Neuron (in vitro differentiated cells): ENCODE measurements around the gene GATA5.
"Not testable (repeated sequence)": the region's sequence is repeated elsewhere in the genome, so short reads cannot be mapped to it uniquely, and the experiment has no call there.

ENCODE experiments used
- H2AFZ ChIP-seq: one replicate; pipeline ENCODE4 v1.6.1; 2013; ENCODE audit warnings: low read depth, mild to moderate bottlenecking, inconsistent platforms, low read length, moderate library complexity
- H3K27me3 ChIP-seq: one replicate; pipeline ENCODE4 v1.6.1; 2013; ENCODE audit warnings: low read length; ENCODE audit not compliant: insufficient read depth
- H3K36me3 ChIP-seq: one replicate; pipeline ENCODE4 v1.6.1; 2013; ENCODE audit warnings: low read length; ENCODE audit not compliant: insufficient read depth
- H3K4me1 ChIP-seq: one replicate; pipeline ENCODE4 v1.6.1; 2013; ENCODE audit warnings: low read length; ENCODE audit not compliant: insufficient read depth
- H3K4me3 ChIP-seq: 2 replicates; pipeline ENCODE4 v1.5.1; 2013; ENCODE audit warnings: mild to moderate bottlenecking, low read length, moderate library complexity
- H3K9me3 ChIP-seq: one replicate; pipeline ENCODE4 v1.6.1; 2013; ENCODE audit warnings: low read length

Gene GATA5

GRCh38 chr20:62429455-62430310 is 46.1 kb downstream of the GATA5 start:
- H3K36me3 ChIP-seq, result no peaks in the 10 kb centered on the region
- no peak overlapping the region for H3K4me3 ChIP-seq
- H3K9me3 ChIP-seq, result peaks cover 5% of the 10 kb centered on the region
- H2AFZ ChIP-seq, result no peak overlapping the region
- no peaks in the 10 kb centered on the region for H3K4me1 ChIP-seq
- peaks cover 45% of the 10 kb centered on the region for H3K27me3 ChIP-seq

- Histone ChIP-seq H2AFZ (no peak overlapping the region), H3K9me3 (peaks cover 5% of the 10 kb centered on the region), H3K4me3 (no peak overlapping the region), H3K36me3 (no peaks in the 10 kb centered on the region), H3K4me1 (no peaks in the 10 kb centered on the region), H3K27me3 (peaks cover 47% of the 10 kb centered on the region)
These were observed 47.1 kb downstream of the GATA5 start for GRCh38 chr20:62428396-62429295.

DNA sequence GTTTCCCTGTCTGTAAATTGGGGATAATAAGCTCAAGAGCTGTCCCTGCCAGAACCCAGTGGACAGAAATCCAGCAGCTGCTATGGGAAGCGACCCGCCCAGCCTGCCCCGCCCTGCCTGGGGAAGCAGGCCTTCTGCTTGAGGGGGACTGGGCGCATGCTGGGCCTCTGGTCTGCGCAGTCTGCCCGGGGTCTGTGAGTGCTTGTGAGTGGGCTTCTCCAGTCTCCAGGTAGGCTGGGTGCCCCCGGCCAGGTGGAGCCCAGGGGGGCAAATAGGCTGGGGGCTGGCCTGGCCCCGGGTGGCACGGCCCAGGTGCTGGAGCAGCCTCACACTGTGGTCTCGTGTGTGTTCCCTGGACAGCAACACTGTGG is 47.8 kb downstream of the GATA5 start:
- H3K4me1 ChIP-seq, result no peaks in the 10 kb centered on the region
- no peaks in the 10 kb centered on the region for H3K36me3 ChIP-seq
- no peak overlapping the region for H3K4me3 ChIP-seq
- no peak overlapping the region for H2AFZ ChIP-seq
- peaks cover 5% of the 10 kb centered on the region for H3K9me3 ChIP-seq
- peaks cover 44% of the 10 kb centered on the region for H3K27me3 ChIP-seq

DNA sequence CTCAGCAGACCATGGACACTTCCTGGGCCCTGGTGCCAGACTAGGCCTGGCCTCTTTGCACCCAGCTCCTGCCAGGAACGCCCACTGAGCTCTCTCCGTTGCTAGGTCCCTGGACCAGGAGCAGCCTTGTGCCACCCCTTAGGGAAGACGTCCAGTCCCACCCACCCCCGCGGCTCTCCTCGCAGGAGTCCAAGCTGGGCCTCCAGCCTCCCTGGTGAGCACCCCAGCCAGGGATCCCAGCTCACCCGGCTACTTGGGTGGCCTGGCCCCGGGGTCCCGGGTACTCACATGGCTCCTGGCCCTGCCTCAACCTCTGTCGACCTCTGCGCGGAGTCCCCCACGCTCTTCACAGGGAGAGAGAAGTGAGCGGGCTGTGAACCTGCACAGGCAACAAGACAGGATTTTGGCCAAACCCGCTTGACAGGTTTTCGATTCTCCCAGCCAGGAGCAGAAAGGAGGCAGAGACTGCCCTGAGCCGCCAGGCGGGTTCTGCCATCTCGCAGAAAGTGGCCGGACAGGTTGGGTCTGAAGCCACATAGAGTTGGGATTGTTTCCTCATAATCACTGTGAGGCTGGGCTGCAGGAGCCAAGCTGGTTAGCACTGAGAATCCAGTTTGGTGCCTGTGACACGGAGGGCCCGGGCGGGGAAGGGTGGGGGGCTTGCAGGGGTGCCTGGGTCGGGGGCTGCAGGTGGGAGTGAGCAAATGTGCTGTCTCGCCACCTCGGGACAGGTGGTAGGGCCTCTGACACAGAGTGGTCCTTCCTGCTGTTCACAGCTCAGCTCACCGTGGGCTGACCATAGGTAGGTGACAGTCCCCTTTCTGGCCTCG is 48.4 kb downstream of the GATA5 start, which contains the start of gene RBBP8NL:
TSS of gene RBBP8NL (minus strand) at position 368 of the 830 bp plus-strand sequence. CDS start 7,892 bp downstream, outside the sequence.
- Histone ChIP-seq H3K36me3 (no peaks in the 10 kb centered on the region), H3K4me3 (no peak within 1 kb of the TSS), H3K4me1 (no peaks in the 10 kb centered on the region), H2AFZ (no peak within 1 kb of the TSS), H3K9me3 (peaks cover 1% of the 10 kb centered on the region), H3K27me3 (peaks cover 43% of the 10 kb centered on the region)

- H3K4me1 ChIP-seq, result no peaks in the 10 kb centered on the region
- peaks cover 38% of the 10 kb centered on the region for H3K27me3 ChIP-seq
- no peaks in the 10 kb centered on the region for H3K36me3 ChIP-seq
- no peak overlapping the region for H3K4me3 ChIP-seq
- no peaks in the 10 kb centered on the region for H3K9me3 ChIP-seq
- no peak overlapping the region for H2AFZ ChIP-seq
These were observed 49.1 kb downstream of the GATA5 start for GRCh38 chr20:62426699-62427131.

GRCh38 chr20:62426059-62426348 is 49.8 kb downstream of the GATA5 start:
- not testable (repeated sequence) for H2AFZ ChIP-seq, H3K9me3 ChIP-seq, H3K4me1 ChIP-seq, H3K36me3 ChIP-seq, H3K4me3 ChIP-seq
- H3K27me3 ChIP-seq, result peaks cover 32% of the 10 kb centered on the region

- Histone ChIP-seq H3K4me1 (no peaks in the 10 kb centered on the region), H2AFZ (no peak overlapping the region), H3K36me3 (no peaks in the 10 kb centered on the region), H3K27me3 (peaks cover 28% of the 10 kb centered on the region), H3K4me3 (no peak overlapping the region), H3K9me3 (no peaks in the 10 kb centered on the region)
These were observed 50.3 kb downstream of the GATA5 start for GRCh38 chr20:62425281-62426058.

GRCh38 chr20:62424249-62425107 is 51.3 kb downstream of the GATA5 start:
- no peaks in the 10 kb centered on the region for H3K4me1 ChIP-seq
- no peaks in the 10 kb centered on the region for H3K9me3 ChIP-seq
- H2AFZ ChIP-seq, result no peak overlapping the region

DNA sequence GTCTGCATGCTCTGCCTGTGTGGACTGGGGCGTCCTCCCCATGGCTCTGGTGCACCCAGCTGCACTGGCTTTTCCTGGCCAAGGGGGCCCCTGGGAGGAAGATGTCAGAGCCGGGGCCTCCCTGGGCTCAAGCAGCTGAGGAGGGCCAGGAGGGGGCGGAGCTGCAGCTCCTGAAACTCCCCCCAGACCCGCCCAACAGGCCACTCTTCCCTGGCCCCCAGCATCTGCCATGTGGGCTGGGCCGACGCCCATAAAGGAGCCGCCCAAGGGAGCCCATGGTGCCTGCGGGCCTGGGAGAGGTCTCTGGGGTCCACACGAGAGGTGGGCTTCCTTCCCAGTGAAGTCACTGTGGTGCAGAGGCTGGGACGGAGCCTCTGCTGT is 52.5 kb downstream of the GATA5 start:
- peaks cover 15% of the 10 kb centered on the region for H3K27me3 ChIP-seq
- H3K4me3 ChIP-seq, result no peak overlapping the region
- H3K4me1 ChIP-seq, result no peaks in the 10 kb centered on the region
- no peaks in the 10 kb centered on the region for H3K36me3 ChIP-seq
- H3K9me3 ChIP-seq, result no peaks in the 10 kb centered on the region
- H2AFZ ChIP-seq, result no peak overlapping the region

More at GRCh38 chr20:62424249-62425107, 51.3 kb downstream of the GATA5 start:
- H3K4me3 ChIP-seq, result no peak overlapping the region
- H3K27me3 ChIP-seq, result peaks cover 25% of the 10 kb centered on the region
- no peaks in the 10 kb centered on the region for H3K36me3 ChIP-seq

DNA sequence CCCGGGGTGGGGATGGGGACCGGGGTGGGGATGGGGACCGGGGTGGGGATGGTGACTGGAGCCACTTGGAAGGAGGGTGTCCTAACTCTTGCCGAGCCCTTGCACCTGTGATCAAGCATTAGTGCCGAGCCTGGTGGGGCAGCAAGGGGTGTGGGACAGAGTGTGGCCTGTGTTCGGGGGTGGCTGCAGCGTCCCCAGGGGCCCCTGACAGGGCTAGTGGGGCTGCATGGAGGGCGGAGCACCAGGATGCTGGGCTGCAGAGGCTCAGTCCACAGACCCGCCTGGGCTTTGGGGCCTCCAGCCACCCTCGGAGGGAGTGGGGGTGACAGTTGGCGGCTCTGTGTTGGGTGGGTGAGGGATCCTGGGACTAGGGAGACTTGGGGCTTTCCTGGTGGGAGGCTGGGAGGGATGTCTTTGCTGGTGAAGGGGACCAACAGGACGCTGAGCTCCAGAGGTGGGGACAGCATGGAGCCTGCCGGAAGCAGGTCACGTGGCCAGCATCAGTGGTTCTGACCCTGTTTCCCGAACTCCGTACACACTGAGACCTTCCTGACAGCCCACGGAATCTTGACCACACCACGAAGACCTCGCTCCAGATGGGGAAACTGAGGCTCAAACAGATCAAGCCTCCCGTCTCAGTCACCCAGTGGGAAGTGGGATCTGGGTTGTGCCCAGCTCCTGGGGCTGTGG is 53.0 kb downstream of the GATA5 start:
- H3K36me3 ChIP-seq, result no peaks in the 10 kb centered on the region
- no peaks in the 10 kb centered on the region for H3K9me3 ChIP-seq
- H3K4me3 ChIP-seq, result no peak overlapping the region
- H2AFZ ChIP-seq, result no peak overlapping the region
- no peaks in the 10 kb centered on the region for H3K4me1 ChIP-seq
- peaks cover 15% of the 10 kb centered on the region for H3K27me3 ChIP-seq

- Histone ChIP-seq H3K4me3 (no peak overlapping the region), H3K36me3 (no peaks in the 10 kb centered on the region), H2AFZ (no peak overlapping the region), H3K27me3 (peaks cover 12% of the 10 kb centered on the region), H3K4me1 (no peaks in the 10 kb centered on the region), H3K9me3 (no peaks in the 10 kb centered on the region)
These were observed 54.1 kb downstream of the GATA5 start for GRCh38 chr20:62421716-62421990.
